Tongue (tissue), 2 donors: Measurements from ENCODE around the gene SLC6A13. TPM values are rescaled to one million over a fixed set of nuclear protein-coding genes. Genes with fewer than 3 reads are reported as not detected.
A peak's percentile ranks its signal among the peaks of the same experiment; 100 is the strongest.
"Not testable (repeated sequence)": the region's sequence is repeated elsewhere in the genome, so short reads cannot be mapped to it uniquely, and the experiment has no call there.

ENCODE experiments used
- DNase-seq: peaks from one replicate; pipeline ENCODE4 v3.0.0-alpha.2; 2015
- total RNA-seq: library from RNA; depleted of rRNA; stranded (reverse); fragments of >200 nt; gene quantifications from one replicate; pipeline ENCODE4 v1.2.3, GENCODE V29; 2014

SLC6A13 gene
- total RNA-seq, result 1.1 TPM

DNA sequence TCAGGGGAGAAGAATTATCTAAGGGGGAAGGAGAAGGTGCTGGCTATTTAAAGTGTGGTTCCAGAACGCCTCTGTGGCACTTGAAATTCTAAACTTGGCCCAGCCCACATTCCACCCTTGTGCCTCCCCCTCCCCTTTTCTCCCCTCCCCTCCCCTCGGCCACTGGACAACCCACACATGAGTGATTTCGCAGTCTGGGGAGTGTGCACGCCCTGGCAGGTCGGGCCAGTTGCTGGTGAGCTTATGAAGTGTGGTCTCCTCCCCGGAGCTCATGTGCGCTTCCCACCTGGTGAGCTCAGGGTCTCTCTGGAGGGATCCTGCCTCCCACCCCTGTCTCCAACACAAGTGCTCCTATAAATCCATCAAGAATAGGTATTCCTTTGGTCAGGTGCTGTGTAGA lies at the start of gene SLC6A13:
Gene SLC6A13 (minus strand): TSS at position 20 of the 400 bp plus-strand sequence. CDS start 2,784 bp downstream, outside the sequence.
- peak; percentile 68 for DNase-seq

DNA sequence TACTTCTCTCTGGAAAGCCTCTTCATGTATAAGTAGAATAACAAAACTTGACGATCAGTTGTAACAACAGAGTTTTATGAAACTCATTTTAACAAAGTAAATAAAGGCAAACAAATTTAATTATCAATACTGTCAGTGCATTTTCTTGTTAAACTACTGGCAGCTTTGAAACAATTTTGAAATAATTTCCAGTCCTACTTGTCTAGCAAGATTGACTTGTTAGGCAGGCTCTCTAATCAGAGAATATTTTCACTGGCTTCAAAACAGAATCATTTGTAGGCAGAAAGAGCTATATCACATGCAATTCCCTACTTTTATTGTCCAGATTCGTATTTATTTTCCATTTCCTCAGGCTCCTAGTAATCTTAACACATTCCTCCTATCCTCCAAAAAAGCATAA lies 45.9 kb upstream of the SLC6A13 start:
- no peak for DNase-seq

DNA sequence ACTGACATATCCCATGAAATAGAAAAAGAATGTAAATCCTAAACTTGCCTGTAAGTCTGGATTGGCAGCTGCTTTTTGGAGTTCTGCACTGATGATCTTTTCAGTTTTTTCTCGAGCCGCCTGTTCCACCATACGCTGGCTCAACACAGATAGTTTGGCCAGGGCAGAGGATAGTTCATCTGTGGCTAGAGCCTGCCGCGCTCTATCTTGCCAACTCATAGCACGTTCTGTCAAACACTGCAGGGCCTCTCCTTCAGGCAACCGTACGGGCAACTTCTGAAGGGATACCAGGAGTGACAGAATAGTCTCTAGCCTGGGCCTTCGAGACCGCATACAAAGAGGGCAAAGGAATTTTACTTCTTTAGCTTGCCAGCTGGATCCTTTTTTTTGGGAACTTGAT lies 44.8 kb upstream of the SLC6A13 start:
- DNase-seq, result no peak

DNA sequence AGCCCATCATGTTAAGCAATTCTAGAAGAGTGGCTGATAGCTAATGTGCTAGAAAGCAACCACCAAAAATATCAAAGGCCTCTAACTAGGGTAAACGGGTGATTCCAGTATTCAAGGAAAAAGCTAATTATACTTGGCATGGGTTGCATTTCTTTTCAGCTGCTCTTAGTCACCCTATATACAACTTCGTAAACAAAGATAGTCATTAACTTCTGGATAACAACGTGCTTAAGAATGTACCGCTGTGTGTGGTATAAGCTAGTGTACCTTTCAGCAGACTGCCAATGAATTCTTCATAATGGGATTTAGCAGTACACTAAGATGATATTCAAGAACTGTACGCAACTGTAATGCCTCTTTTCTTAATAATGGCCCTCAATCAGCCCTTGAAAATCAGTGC lies 42.2 kb upstream of the SLC6A13 start:
- DNase-seq, result no peak

DNA sequence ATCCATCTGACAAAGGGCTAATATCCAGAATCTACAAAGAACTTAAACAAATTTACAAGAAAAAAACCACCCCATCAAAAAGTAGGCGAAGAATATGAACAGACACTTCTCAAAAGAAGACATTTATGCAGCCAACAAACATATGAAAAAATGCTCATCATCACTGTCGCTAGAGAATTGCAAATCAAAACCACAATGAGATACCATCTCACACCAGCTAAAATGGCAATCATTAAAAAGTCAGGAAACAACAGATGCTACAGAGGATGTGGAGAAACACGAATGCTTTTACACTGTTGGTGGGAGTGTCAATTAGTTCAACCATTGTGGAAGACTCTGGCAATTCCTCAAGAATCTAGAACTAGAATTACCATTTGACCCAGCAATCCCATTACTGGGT lies 40.1 kb upstream of the SLC6A13 start:
- DNase-seq, result not testable (repeated sequence)

DNA sequence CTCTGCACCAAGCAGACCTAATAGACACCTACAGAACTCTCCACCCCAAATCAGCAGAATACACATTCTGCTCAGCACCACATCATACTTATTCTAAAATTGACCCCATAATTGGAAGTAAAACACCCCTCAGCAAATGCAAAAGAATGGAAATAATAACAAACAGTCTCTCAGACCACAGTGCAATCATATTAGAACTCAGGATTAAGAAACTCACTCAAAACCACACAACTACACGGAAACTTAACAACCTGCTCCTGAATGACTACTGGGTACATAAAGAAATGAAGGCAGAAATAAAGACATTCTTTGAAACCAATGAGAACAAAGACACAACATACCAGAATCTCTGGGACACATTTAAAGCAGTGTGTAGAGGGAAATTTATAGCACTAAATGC lies 37.5 kb upstream of the SLC6A13 start:
- DNase-seq, result not testable (repeated sequence)

DNA sequence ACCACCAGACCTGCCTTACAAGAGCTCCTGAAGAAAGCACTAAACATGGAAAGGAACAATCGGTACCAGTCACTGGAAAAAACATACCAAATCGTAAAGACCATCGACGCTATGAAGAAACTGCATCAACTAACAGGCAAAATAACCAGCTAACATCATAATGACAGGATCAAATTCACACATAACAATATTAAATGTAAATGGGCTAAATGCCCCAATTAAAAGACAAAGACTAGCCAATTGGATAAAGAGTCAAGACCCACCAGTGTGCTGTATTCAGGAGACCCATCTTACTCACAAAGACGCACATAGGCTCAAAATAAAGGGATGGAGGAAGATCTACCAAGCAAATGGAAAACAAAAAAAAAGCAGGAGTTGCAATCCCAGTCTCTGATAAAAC lies 36.9 kb upstream of the SLC6A13 start:
- not testable (repeated sequence) for DNase-seq

DNA sequence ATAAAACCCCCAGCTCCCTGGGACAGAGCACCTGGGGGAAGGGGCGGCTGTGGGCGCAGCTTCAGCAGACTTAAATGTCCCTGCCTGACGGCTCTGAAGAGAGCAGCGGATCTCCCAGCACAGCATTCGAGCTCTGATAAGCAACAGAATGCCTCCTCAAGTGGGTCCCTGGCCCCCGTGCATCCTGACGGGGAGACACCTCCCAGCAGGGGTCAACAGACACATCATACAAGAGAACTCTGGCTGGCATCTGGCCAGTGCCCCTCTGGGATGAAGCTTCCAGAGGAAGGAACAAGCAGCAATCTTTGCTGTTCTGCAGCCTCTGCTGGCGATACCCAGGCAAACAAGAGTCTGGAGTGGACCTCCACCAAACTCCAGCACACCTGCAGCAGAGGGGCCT lies 35.4 kb upstream of the SLC6A13 start:
- not testable (repeated sequence) for DNase-seq

DNA sequence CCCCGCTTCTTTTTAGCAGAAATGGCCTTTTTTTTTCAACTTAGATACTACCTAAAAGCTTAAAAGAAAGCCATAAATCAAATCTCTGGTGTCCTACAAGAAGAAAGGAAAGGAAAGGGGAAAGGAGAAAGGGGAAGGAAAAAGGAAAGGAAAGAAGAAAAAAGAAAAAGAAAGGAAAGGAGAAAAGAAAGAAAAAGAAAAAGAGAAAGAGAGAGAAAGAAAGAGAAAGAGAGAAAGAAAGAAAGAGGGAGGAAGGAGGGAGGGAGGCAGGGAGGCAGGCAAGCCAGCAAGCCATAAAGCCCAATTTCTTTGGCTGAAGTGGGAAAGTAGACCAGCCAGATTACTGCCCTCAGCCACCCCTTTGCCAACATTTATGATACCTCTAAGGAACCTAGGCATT lies 32.5 kb upstream of the SLC6A13 start:
- DNase-seq, result no peak

DNA sequence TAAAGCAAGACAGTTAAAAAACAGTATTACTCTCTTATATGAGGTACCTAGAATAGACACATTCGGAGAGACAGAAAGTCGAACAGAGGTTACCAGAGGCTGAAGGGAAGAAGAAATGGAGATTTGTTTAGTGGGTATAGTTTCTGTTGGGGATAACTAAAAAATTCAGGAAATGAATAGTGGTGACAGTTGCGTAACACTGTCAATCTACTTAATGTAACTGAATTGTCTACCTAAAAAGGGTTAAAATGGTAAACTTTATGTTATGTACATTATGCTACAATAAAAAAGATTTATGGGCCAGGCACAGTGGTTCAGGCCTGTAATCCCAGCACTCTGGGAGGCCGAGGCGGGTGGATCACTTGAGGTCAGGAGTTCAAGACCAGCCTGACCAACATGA lies 30.6 kb upstream of the SLC6A13 start:
- no peak for DNase-seq

DNA sequence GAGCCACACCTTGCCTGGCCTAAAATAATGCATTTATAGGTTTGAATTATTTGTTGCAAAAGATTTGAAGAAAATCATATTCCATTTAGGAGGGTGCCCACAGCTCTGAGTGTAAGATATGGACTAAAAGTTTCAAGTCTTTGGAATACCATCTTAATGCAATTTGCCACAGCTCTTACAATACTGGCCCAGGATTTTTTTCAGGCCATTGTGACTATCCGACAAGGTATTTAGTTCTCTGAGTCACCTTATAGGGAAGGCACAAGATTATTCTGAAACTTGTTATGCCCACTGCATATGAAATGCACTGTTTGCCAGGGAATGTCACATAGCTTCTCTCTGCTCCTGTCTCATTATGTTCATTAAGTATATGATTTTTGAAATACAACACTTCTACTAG lies 29.6 kb upstream of the SLC6A13 start:
- no peak for DNase-seq

DNA sequence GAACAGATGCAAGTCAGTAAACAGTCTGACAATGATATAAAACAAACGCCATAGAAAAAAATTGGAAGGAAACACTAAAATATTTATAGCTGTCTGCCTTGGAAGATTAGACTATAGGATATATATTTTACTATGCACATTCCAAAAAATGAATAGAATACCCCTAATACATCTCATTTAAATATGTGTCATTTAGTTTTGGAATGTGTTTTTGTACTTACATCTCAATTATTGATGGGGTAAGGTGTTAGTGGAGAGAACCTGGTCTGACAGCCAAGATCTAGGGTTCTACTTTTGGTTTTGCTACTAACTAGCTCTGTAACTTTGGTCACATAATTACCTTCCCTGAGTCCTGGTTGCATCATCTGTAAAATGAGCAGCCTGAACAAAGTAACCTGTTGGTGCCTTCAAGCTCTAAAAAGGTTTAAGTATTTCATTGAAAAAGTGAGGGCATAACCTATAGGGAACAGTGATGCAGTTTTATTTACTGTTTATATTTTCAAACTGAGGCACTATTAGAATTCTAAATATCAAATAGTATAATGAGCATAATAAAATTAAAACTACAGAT lies 28.6 kb upstream of the SLC6A13 start:
- no peak for DNase-seq

DNA sequence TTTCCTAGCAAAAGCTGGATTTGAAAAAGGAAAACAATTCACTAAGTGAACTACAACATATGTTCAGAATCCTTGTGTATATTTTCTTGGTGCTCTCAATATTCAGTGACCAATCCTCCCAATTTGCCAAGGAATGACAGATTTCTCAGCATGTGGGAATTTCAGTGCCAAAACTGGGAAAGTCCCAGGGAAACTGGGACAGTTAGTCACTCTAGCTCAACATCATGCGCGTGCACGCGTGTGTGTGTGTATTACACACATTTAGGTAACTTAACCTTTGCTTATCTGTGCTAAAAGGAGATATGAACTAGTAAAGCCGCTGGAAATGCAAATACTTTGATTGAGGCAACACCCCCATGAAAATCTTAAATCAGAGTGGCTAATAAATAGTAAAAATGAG lies 26.1 kb upstream of the SLC6A13 start:
- DNase-seq, result no peak

DNA sequence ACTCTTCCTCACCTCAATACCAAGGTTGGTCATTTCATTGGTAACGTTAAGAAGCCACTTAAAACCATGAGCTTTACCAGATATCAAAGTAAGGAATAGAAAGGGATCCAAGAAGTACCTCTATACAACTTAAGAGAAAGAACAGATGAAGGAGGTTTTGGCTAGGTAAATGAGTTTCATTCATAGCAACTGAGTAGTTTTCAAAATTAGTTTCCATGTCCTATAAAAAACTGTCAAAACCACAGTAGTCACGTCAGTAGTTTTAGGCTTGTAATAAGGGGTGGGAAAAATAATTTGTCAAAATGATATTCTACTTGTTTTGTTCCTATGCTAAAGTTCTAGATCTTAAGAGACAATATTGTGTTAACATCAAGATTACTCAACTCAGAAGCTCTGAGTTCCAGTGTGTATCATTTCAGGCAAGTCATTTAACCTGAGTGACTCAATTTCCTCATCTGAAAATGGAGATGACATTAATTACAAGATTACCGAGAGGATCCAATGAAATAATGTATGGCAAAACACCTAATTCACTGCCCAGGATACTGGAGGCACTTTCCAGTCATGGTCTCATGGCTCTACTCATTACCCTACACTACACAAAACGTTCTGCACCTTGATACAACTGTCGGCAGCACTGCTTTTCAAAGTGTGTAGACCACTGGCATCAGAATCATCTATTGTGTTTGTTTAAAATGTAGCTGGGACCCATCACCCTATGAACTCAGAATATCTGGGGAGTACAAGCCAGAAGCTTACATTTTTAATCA lies 24.1 kb upstream of the SLC6A13 start:
- DNase-seq, result no peak

DNA sequence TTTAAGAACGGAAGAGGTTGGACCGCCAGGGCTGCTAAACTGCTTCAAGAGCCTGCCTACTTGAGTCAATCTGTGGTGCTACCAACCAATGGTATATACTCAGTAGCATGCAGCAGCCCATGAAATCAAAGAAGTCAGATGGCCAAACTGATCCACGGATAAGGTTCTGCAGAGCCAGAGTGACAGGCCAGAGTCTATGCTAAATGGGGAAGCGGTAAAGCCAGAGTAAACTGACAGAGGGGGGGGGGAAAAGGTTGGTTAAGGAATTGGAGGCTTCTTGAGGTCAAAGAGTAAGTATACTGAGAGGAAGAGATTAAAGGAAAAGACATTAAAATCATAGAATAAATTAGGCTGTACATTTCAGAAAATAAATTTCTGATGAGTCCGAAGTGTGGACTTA lies 15.4 kb upstream of the SLC6A13 start:
- no peak for DNase-seq

DNA sequence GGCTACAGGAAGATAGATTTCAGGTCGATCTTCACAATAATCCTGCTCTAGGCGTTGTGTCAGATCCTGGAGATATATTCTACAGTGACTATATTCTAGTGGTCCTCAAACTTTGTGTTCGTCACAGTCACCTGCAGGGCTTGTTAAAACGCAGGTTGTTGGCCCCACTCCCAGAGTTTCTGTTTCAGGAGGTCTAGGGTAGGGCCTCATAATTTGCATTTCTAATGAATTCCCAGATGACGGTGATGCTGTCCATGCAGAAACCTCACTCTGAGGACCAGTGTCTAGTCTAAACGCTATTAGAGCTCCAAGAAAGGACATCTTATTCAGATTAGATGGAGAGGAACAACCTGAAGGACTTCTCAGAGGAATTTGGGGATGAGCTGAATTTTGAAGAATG lies 13.2 kb upstream of the SLC6A13 start:
- DNase-seq, result no peak

DNA sequence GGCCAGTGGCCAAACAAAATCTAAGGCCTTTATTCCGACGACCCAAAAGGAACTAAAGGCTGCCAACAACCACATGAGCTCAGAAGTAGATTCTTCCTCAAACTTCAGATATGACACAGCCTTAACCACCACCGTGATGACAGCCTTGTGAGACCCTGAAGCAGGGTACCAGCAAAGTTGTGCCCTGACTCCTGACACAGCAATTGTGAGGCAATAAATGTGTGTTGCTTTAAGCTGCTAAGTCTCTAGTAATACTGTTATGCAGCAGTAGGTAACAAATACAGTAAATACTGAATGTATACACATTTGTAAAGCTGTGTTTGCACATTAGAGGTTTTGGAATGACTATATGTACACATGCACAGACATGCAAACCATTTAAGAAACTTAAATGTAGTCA lies 10.7 kb upstream of the SLC6A13 start:
- DNase-seq, result no peak

DNA sequence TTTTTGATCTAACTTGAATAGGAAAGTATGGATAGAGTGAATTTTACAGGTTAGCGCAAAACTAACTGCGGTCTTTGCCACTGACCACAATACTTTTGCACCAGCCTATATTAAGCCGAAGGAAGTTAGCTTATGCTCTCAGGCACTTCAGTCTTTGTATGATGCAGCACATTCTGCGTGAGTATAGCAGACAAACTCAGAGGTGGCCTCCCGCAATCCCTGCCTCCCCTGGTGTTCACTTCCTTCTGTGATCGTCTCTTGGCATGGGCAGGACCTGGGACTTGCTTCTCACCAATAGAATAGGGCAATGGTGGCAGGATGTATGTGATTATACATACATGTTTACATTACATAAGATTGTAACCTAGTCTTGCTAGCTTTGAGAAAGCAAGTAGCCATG lies 10.3 kb upstream of the SLC6A13 start:
- DNase-seq, result no peak

DNA sequence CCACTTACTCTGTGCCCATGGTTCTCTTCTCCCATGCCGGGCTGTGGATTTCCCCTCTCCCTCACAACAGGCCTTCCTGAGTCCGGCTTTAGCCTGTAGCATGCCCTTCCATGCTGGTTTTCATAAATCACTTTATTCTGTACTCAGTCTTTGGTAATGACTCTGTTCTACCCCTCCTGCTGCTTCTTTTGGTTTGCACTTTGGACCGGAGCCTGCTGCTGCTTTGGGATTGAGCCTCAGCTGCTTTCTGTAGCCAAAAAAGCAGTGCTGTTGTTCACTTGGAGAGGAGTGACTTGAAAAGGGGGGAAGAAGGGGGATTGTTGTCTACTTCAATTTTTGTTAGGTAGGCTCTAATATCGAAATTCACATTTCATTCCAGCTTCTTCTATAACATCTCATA lies 8.5 kb upstream of the SLC6A13 start:
- peak; percentile 39 for DNase-seq

DNA sequence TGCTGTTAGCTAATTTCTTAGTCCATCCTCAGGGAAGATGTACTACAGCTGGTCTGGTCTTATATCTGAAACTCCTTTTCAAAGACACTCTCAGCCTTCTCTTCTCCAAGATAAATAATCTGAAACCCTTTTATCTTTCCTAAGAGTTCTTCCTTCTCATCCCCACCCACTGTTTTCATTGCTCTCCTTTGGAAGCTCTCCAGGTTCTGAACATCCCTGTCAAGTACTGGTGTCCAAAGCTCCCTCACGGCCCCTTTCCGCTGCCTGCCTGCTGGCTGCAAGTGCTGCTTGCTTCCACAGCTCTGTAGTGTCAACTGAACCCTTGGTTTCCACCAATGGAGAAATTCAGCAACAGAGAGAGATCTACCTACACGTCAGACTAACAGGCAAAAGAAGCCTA lies 6.6 kb upstream of the SLC6A13 start:
- peak; percentile 30 for DNase-seq

DNA sequence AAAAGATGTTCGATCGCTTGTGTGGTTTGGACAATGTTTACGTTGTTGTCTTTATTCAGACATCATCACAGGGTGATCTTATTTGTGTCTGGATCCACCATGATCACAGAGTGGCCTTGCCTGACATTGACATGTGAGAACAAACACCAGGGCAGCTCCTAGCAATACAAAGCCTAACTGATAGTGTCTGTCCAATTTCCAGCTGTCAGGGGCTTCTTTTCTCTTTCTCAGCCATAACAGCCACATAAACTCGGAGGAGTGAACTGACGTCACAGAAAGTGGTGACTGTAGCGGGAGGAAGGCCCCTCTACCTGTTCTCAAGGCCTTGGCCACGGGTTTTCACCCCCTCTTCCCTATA lies 5.8 kb upstream of the SLC6A13 start:
- DNase-seq, result no peak

DNA sequence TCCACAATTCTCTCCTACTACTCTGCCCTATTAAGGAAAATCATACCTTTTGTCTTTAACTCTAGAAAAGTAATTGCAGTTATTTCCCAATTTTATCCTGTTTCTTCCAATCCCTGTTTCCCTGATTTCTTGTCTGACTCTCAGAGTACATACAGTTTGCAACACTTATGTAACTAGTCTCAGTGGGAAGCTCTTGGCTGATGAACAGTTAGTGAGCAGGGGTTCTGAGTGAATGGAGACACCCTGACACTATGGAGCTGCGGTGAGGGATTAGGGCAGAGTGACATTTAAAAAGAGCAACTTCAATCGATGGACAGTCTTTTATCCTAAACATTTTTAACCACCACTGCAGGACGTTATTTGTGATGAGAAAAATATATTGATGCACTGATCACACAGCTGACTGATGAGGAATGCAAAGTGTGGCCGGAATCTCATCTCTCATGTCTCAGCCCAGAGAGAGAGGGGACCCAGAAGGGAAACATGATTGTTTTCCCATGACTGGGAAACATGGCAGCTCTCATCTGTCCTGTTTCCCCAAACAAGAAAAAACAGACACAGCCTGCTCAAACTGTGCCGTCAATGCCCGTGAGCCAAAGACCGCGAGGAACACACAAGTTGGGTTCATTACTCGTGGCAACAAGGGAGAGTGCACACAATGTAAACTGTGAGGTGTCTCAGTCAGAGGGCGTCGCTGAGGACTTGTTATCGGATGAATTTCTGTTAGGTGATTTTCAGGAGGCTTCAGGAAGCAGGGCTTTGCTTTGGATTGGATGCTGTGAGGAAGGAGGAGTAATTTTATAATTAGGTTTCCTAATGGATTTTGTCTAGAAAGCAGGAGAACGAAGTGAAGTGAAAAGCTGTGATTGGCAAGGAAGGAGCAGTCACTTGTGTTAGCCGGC lies 5.2 kb upstream of the SLC6A13 start:
- DNase-seq, result no peak

DNA sequence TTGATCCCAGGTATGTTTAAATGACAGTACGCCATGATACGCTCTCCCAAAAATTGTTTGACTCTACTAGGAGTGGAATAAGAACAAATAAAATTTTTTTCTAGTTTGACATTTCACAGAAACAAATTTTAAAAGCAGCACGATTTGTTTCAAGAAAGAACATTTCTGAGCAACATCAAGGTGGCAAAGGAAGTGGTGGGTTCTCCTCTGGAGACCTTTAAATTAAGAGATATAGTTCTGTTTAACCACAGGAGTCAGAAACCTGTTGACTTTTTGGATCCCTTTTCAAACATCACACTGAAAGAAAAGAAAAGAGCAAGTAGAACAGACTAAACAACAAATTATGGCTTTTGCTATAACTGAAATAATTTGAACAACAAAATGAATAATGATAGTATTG lies 2.5 kb upstream of the SLC6A13 start:
- no peak for DNase-seq
